ENCODE measurements around the gene TBATA.
"Not testable (repeated sequence)": the region's sequence is repeated elsewhere in the genome, so short reads cannot be mapped to it uniquely, and the experiment has no call there.

The TBATA gene

DNA sequence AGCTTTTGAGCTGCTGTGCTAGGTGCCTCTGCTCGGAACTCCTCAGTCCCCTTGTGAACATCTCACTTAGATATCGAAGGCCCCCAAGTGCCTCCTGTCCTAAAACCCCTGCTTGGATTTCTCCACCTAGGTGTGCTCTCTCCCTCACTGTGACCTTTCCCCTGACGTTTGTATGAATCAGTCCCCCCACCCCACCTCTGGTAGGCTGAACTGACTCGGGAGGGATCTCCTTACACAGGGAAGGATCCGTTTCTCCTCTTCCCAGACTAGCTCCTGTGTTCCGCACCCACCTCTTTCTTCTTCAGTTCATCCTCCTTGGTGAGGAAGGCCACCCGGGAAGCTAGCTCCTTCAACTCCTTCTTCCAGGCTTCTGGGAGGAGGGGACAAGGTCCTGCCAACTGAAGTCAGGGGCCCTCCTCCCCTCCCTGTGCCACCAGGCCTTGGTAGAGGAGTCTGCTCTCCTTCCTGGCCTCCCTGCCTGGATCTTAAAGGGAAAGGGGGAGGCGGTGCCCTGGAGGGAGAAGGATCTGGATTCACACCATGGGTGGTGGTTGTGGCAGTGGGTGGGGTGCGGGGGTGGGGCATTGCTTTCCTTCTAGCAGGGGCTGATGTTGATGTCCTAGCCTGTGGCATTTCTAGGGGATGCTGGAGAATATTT, 6.8 kb downstream of the TBATA start:
- DNase-seq: no peak

- no peak for DNase-seq
Measured at GRCh38 chr10:70777063-70777875, 7.9 kb downstream of the TBATA start.

DNA sequence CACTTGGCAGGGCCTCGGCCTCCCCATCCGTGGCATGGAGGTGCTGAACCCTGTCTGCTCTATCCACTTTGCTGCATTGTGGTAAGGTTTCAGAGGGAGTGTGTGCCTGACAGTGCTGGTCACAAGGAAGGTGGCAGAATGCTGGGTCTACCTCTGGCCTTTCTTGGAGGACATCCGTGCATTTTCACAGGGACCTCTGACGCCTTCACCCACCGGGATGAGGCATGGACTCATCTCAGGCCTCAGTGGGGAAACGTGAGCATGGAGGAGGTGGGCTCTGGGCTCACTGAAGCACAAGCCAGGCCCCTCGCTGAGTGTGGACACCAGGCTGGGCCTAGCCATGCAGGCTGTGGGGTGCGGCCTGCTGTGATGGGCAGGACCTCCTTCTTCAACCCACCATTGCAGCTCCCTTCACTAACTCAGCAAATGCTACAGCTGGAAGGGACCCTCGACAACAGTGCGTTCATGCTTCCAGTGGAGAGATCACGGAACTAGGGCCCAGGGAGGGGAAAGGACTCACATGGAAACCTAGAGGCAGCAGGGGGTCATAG, 8.6 kb downstream of the TBATA start:
- no peak for DNase-seq

GRCh38 chr10:70775679-70776454, 9.3 kb downstream of the TBATA start:
- no peak for DNase-seq

GRCh38 chr10:70774810-70775678, 10.1 kb downstream of the TBATA start:
- no peak for DNase-seq

DNA sequence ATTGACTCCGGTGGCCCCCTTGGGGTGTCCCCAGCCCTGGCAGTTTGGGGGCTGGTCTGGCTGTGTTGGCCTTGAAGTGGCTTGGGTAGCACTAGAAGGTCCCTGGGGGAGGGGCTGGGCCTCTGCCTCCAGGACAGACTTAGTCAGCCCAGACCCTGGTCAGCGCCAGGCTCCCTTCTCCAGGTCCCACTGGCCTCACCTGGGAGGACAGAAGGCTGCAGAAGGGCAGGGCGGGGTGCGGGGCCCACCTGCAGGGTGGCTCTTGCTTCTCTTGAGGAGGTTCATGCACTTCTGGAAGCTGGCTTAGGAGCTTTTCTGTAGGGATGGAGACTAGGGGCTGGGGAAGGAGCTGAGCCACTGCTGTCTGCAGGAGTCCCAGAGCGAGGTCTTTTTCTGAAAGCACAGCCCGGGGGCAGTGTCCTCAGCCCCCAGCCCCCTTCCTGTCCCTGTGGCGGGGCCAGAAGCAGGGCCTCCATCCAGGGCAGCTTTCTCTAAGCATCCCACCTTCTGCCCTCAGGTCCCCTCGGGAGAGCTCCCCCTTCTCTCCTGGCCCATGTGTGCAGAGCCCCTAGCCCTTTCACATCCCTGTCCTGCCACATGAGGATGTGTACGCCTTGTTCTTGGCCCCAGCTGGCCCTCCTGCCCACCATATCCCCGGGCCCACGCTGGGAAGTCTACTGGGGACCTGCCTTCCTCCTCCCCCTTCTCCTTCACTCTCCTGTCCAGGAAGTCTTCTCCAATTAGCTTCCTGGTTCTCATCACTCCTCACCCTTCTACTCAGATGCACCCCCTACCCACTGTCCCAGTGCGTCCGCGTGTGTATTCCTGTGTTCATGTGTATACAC, 11.0 kb downstream of the TBATA start:
- no peak for DNase-seq

- DNase-seq: no peak
Measured at GRCh38 chr10:70773461-70773860, 11.7 kb downstream of the TBATA start.

DNA sequence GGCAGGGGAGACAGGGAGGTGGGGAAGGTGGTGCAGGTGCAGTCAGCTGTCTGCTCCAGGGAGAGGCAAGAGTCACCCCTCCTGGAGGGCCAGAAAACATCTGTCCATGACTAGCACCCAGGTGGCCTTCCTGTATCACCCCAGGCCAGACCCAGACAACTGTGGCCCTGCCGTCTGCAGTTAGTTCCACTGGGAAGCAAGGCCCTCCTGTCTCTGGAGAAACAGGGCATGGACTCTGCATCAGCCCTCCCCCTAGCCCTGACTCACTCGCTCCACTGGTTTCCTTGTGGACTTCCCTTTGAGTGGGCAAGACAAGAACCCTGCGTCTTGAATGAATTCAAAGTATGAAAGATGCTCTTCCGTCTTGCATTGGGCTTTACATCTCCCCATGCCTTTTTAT, 12.6 kb downstream of the TBATA start:
- DNase-seq: no peak

DNA sequence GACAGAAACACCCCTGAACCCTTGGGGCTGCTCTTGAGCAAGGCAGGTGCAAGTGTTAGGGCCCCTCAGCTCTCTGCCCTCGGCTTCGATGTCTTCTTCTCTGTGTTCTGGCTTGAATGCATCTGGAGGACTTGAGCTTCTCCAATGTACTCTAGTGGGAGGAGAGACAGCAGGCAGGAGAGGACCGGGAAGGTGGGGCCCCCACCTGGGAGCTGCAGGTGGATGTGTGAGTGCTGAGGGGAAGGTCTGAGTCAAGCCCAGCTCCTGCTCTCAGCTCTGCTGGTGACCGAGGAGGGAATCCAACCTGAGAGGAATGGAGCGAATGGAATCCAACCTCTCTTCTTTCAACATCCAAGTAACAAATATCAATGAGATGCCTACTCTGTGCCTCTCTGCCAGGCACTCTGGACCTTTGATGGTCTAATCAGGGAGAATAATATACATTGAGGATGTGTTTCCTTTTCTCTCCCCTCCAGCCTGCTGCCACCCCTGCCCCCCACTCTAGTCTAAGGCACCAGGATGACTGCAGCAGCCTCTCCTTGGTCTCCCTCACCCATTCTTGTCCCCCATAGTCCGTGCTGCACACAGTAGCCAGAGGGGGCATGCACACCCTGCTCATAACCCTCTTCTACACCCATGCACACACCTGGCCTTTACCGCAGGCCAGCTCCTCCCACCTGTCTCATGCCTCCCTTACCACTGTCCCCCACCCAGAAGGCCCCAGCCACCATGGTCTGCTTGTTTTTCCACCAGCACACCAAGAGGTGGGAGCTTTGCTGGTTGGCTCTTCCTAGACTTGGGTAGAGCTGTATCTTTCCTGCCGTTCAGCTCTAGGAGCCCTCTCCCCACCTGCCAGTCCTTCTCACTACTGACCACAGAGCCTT, 13.6 kb downstream of the TBATA start:
- no peak for DNase-seq

DNA sequence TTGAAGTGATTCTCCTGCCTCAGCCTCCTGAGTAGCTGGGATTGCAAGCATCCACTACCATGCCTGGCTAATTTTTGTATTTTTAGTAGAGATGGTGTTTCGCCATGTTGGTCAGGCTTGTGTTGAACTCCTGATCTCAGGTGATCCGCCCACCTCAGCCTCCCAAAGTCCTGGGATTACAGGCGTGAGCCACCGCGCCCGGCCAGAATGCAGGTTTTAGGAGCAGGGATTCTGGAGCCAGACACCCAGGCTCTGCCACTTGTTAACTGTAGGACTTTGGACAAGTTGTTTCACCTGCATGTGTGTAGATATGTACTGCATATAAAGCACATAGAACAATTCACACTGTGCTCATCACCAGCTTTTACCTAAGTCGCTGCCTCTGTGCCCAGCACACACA, 14.7 kb downstream of the TBATA start:
- not testable (repeated sequence) for DNase-seq

DNA sequence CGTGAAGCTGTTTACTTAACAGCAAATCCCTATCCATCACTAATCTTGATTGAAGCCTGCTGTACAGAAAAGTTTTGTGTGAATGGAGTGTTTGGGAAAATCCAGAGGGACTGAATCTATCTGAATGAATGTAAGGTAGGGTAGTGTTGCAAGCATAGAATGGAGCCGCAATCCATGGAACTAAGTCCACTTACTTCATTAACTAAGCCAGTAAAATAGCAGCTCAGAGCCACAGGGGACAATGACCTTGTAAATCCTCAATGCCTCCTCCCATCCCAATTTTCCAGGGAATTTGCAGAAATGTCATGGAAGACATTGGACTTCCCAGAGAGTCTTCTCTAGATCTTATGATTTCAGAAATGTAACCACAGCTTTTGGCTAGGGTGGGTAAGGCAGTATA, 15.2 kb downstream of the TBATA start:
- no peak for DNase-seq

DNA sequence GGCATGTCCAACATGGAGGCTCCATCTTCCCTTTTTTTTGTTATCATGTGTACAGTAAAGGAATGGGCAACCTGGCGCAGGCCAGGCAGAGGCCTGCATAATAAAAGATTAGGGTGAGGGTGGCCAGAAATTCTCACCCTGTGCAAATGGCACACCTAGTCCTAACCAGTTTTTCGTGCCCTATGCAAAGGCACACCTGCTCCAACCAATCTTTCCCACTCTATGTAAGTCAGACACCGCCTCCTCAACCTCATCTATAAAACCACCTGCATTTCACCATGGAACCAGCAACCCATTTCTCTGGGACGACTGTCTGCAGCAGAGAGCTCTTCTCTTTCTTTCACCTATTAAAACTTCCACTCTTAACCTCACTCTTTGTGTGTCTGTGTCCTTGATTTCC, 16.1 kb downstream of the TBATA start:
- no peak for DNase-seq

- DNase-seq: not testable (repeated sequence)
Measured at GRCh38 chr10:70768026-70768685, 17.0 kb downstream of the TBATA start.

- DNase-seq: no peak
Measured at GRCh38 chr10:70765794-70766594, 19.2 kb downstream of the TBATA start.

- no peak for DNase-seq
Measured at GRCh38 chr10:70763567-70763966, 21.6 kb downstream of the TBATA start.

- DNase-seq: no peak
Measured at GRCh38 chr10:70762441-70763175, 22.6 kb downstream of the TBATA start.

GRCh38 chr10:70761727-70762350, 23.3 kb downstream of the TBATA start:
- DNase-seq: no peak

All from activated CD4-positive, alpha-beta T cell treated with anti-CD3 and anti-CD28 coated beads for 4 hours (primary cell).